PFSK-1 (cell line): Measurements from ENCODE around the gene EIF3L.

ENCODE experiments used
- POLR2AphosphoS5 ChIP-seq: IDR thresholded peaks from 2 replicates; pipeline ENCODE4 v1.6.1; 2012; ENCODE audit warnings: low read depth, mild to moderate bottlenecking, control low read depth, low read length, moderate library complexity
- SIN3A ChIP-seq: IDR thresholded peaks from 2 replicates; pipeline ENCODE4 v1.6.1; 2012; ENCODE audit warnings: mild to moderate bottlenecking, low read length, moderate library complexity, borderline replicate concordance; ENCODE audit not compliant: insufficient read depth
- TAF1 ChIP-seq: IDR thresholded peaks from 2 replicates; pipeline ENCODE4 v1.6.1; 2012; ENCODE audit warnings: low read length, control low read depth, borderline replicate concordance; ENCODE audit not compliant: insufficient read depth

GRCh38 chr22:37894939-37895670 is 45.9 kb downstream of the EIF3L start:
- TF ChIP-seq SIN3A = no peak
- TF ChIP-seq POLR2AphosphoS5 = 0 out of 2 replicates have a peak, but pooled peaks have one; percentile 12
- no peak for TF ChIP-seq TAF1
